PFSK-1 (cell line): ENCODE data around the gene SPATA9.

Experiments
- FOXP2 ChIP-seq: optimal IDR thresholded peaks from 2 replicates; pipeline ENCODE3; 2011; ENCODE audit warnings: borderline replicate concordance, control low read depth, inconsistent platforms; ENCODE audit not compliant: insufficient read depth; ENCODE audit errors: extremely low read length, extremely low read depth
- POLR2AphosphoS5 ChIP-seq: IDR thresholded peaks from 2 replicates; pipeline ENCODE4 v1.6.1; 2012; ENCODE audit warnings: low read depth, mild to moderate bottlenecking, control low read depth, low read length, moderate library complexity
- SIN3A ChIP-seq: IDR thresholded peaks from 2 replicates; pipeline ENCODE4 v1.6.1; 2012; ENCODE audit warnings: mild to moderate bottlenecking, low read length, moderate library complexity, borderline replicate concordance; ENCODE audit not compliant: insufficient read depth
- TAF1 ChIP-seq: IDR thresholded peaks from 2 replicates; pipeline ENCODE4 v1.6.1; 2012; ENCODE audit warnings: low read length, control low read depth, borderline replicate concordance; ENCODE audit not compliant: insufficient read depth
- TF ChIP-seq, protein P1 (sequence below), 2 experiments: IDR thresholded peaks; 2 replicates each; pipeline versions ENCODE4 v1.6.1 to v1.8.0; 2011 to 2012; ENCODE audit warnings: low read depth in 2 of 2, low read length in 2 of 2, control low read depth in 1 of 2, inconsistent platforms in 1 of 2, mild to moderate bottlenecking in 1 of 2, moderate library complexity in 1 of 2; ENCODE audit not compliant: insufficient read depth in 1 of 2

DNA sequence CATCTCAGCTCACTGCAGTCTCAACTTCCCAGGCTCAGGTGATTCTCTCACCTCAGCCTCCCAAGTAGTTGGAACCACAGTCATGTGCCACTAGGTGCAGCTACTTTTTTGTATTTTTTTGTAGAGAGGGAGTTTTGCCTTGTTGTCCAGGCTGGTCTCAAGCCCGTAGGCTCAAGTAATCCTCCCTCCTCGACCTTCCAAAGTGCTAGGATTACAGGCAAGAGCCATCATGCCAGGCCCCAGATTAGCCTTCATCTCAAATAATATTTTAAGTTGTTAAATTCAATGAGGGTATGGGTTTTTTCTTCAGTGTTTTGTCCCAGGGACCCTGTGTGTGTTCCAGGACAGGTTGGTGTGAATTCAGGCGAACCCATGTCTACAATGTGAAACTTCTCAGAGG, 48.7 kb downstream of the SPATA9 start:
- TF ChIP-seq POLR2AphosphoS5 (no peak), SIN3A (no peak), TAF1 (no peak), FOXP2 (no peak)
- TF ChIP-seq, protein P1, sequence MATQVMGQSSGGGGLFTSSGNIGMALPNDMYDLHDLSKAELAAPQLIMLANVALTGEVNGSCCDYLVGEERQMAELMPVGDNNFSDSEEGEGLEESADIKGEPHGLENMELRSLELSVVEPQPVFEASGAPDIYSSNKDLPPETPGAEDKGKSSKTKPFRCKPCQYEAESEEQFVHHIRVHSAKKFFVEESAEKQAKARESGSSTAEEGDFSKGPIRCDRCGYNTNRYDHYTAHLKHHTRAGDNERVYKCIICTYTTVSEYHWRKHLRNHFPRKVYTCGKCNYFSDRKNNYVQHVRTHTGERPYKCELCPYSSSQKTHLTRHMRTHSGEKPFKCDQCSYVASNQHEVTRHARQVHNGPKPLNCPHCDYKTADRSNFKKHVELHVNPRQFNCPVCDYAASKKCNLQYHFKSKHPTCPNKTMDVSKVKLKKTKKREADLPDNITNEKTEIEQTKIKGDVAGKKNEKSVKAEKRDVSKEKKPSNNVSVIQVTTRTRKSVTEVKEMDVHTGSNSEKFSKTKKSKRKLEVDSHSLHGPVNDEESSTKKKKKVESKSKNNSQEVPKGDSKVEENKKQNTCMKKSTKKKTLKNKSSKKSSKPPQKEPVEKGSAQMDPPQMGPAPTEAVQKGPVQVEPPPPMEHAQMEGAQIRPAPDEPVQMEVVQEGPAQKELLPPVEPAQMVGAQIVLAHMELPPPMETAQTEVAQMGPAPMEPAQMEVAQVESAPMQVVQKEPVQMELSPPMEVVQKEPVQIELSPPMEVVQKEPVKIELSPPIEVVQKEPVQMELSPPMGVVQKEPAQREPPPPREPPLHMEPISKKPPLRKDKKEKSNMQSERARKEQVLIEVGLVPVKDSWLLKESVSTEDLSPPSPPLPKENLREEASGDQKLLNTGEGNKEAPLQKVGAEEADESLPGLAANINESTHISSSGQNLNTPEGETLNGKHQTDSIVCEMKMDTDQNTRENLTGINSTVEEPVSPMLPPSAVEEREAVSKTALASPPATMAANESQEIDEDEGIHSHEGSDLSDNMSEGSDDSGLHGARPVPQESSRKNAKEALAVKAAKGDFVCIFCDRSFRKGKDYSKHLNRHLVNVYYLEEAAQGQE (IDR thresholded peaks at IDR 0.05; ENCODE audit: insufficient read depth in 1 of 2, low read depth in 2 of 2, low read length in 2 of 2) = no peak
